GM21447 (cell line): ENCODE results near the gene TLK1.
"Not testable (repeated sequence)": the region's sequence is repeated elsewhere in the genome, so short reads cannot be mapped to it uniquely, and the experiment has no call there.

Experiments used
- ATAC-seq: cut with Tn5 transposase; IDR thresholded peaks from one replicate; pipeline ENCODE4 v1.9.1; 2021; ENCODE audit not compliant: unreplicated experiment

The TLK1 gene

GRCh38 chr2:171146071-171146470, 14.6 kb downstream of the TLK1 start:
- no peak for ATAC-seq

GRCh38 chr2:171143670-171144062, 17.0 kb downstream of the TLK1 start:
- no peak for ATAC-seq

GRCh38 chr2:171142398-171142797, 18.3 kb downstream of the TLK1 start:
- no peak for ATAC-seq

GRCh38 chr2:171141320-171141719, 19.4 kb downstream of the TLK1 start:
- ATAC-seq: no peak

GRCh38 chr2:171139860-171140259, 20.8 kb downstream of the TLK1 start:
- ATAC-seq: no peak

GRCh38 chr2:171136024-171136423, 24.7 kb downstream of the TLK1 start:
- peak; percentile 79 for ATAC-seq

GRCh38 chr2:171134624-171135230, 26.0 kb downstream of the TLK1 start:
- ATAC-seq: no peak

GRCh38 chr2:171132086-171132485, 28.6 kb downstream of the TLK1 start:
- ATAC-seq: no peak

- ATAC-seq: no peak
Observed at GRCh38 chr2:171128461-171128860, 32.2 kb downstream of the TLK1 start.

GRCh38 chr2:171124541-171124940, 36.2 kb downstream of the TLK1 start:
- no peak for ATAC-seq

GRCh38 chr2:171109571-171109970, 51.1 kb downstream of the TLK1 start:
- ATAC-seq: no peak

- ATAC-seq: no peak
Observed at GRCh38 chr2:171109020-171109419, 51.7 kb downstream of the TLK1 start.

- ATAC-seq: no peak
Observed at GRCh38 chr2:171107803-171108202, 52.9 kb downstream of the TLK1 start.

- ATAC-seq: no peak
Observed at GRCh38 chr2:171104379-171104778, 56.3 kb downstream of the TLK1 start.

- ATAC-seq: no peak
Observed at GRCh38 chr2:171102802-171103201, 57.9 kb downstream of the TLK1 start.

- no peak for ATAC-seq
Observed at GRCh38 chr2:171100370-171100769, 60.3 kb downstream of the TLK1 start.

- ATAC-seq: no peak
Observed at GRCh38 chr2:171098607-171099006, 62.1 kb downstream of the TLK1 start.

GRCh38 chr2:171095014-171095582, 65.6 kb downstream of the TLK1 start:
- no peak for ATAC-seq

GRCh38 chr2:171091517-171091916, 69.2 kb downstream of the TLK1 start:
- ATAC-seq: not testable (repeated sequence)

GRCh38 chr2:171089489-171089888, 71.2 kb downstream of the TLK1 start:
- no peak for ATAC-seq

- no peak for ATAC-seq
Observed at GRCh38 chr2:171088057-171088834, 72.4 kb downstream of the TLK1 start.

GRCh38 chr2:171087547-171087946, 73.1 kb downstream of the TLK1 start:
- ATAC-seq: no peak
